ENCODE measurements around the gene DDX17. TPM values are rescaled to one million over a fixed set of nuclear protein-coding genes. Genes with fewer than 3 reads are reported as not detected.

The DDX17 gene
- total and polyA plus RNA-seq, 2 experiments from 2014 or later: 60.4 to 682 TPM

DNA sequence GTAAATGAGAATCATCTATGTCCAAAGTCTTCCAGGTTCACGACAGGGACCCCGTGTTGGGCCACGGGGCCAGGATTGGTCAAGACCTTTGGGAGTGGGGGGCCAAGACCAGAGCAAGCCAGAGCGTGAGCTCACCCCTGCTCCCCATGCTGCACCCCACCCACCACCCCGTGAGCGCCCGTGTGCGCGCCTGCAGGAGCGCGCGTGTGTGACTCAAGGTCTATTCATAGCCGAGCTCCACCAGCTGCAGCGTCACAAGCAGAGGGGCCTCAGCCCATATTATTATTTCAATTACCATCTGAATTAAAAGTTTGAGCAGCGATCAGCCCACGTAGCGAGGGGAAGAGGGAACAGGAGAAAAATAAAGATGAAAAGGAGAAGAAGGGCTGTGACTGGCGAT is 56.3 kb downstream of the DDX17 start:
- no peaks in the 10 kb centered on the region for H3K27me3 ChIP-seq
- TF ChIP-seq, protein P1, sequence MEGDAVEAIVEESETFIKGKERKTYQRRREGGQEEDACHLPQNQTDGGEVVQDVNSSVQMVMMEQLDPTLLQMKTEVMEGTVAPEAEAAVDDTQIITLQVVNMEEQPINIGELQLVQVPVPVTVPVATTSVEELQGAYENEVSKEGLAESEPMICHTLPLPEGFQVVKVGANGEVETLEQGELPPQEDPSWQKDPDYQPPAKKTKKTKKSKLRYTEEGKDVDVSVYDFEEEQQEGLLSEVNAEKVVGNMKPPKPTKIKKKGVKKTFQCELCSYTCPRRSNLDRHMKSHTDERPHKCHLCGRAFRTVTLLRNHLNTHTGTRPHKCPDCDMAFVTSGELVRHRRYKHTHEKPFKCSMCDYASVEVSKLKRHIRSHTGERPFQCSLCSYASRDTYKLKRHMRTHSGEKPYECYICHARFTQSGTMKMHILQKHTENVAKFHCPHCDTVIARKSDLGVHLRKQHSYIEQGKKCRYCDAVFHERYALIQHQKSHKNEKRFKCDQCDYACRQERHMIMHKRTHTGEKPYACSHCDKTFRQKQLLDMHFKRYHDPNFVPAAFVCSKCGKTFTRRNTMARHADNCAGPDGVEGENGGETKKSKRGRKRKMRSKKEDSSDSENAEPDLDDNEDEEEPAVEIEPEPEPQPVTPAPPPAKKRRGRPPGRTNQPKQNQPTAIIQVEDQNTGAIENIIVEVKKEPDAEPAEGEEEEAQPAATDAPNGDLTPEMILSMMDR (IDR thresholded peaks at IDR 0.05; ENCODE audit: low read depth, low read length): no peak

DNA sequence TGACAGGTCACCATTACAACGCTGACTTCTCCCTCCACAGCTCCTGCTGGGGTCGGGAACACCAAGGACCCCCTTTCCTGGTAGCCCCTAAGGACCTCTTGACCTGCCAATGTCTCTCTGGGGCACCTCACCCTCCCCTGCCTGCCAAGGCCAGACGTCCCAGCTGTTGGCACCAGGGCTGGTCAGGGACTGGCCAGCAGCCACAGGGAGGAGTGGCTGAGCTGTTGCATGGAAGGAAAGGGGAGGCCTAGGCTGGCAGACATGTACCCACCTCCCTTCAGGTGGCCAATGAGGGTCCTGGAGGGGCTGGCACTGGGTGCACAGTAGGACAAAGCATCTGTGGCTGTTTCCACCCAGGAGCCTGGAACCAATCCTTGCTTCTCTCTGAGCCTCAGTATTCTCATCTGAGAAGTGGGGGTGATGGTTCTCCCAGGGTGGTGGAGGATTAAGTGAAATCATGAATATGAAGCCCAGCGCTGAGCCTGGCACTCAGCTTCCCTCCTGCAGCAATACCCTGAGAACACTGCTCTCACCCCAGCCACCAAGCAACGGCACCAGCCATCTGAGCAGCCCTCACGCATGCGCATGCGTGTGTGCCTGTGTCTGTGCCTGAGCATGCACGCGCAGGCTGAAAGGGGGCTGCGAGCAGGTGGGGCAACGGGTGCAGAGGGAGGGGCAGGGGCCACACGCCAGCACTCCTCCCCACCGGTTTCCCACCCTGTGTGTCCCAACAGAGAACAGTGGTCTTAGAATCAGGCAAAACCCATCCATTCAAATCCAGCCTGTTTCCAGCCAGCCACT is 57.0 kb downstream of the DDX17 start:
- Histone ChIP-seq H3K9me3 (ENCODE audit: low read depth) (no peaks in the 10 kb centered on the region), H3K36me3 (no peaks in the 10 kb centered on the region), H3K27me3 (no peaks in the 10 kb centered on the region), H3K27ac (no peak overlapping the region), H3K4me1 (ENCODE audit: low read depth) (peaks cover 10% of the 10 kb centered on the region), H3K4me3 (no peak overlapping the region)
- TF ChIP-seq, protein P1 (IDR thresholded peaks at IDR 0.05; ENCODE audit: low read depth, low read length): no peak
- DNase-seq (ENCODE audit: low read depth in 1 of 2, low spot score in 1 of 2): no peak

More for the DNA sequence above, 56.3 kb downstream of the DDX17 start:
- no peak overlapping the region for H3K4me3 ChIP-seq
- H3K36me3 ChIP-seq: no peaks in the 10 kb centered on the region
- DNase-seq (ENCODE audit: low read depth in 1 of 2, low spot score in 1 of 2): no peak
- peaks cover 15% of the 10 kb centered on the region for H3K4me1 ChIP-seq (ENCODE audit: low read depth)
- no peak overlapping the region for H3K27ac ChIP-seq
- H3K9me3 ChIP-seq (ENCODE audit: low read depth): no peaks in the 10 kb centered on the region

DNA sequence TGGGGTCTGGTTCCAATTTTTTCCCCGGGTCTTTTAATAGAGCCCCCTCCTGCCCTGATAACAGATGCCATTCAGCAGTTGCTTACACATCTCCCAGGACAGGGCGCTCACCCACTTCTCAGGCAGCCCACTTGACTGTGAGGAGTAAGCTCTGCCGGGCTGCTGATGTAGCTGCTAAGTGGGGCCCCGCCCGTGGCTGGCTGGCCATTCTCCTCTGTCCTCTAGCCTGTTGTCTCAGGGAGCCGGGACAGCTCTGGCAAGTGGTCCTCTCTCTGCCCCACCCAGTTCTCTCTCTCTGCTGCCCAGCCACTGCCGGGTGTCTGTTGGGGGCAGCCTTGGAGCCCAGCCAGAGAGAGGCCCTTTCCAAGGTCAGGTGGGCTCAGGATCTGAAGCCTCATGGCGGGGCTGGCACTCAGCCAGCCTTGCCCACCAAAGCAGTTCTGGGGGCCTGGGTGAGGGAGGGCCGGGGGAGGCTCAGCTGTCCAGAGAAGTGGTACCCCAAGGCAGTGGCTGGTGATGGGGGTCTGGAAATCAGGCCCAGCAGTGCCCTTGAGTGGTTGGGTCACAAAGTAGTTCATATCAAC is 60.0 kb downstream of the DDX17 start:
- Histone ChIP-seq H3K9me3 (ENCODE audit: low read depth) (no peaks in the 10 kb centered on the region), H3K4me3 (no peak overlapping the region), H3K27me3 (no peaks in the 10 kb centered on the region), H3K27ac (no peak overlapping the region), H3K36me3 (no peaks in the 10 kb centered on the region), H3K4me1 (ENCODE audit: low read depth) (peaks cover 9% of the 10 kb centered on the region)
- TF ChIP-seq, protein P1 (IDR thresholded peaks at IDR 0.05; ENCODE audit: low read depth, low read length): no peak
- DNase-seq (ENCODE audit: low read depth in 1 of 2, low spot score in 1 of 2): no peak

DNA sequence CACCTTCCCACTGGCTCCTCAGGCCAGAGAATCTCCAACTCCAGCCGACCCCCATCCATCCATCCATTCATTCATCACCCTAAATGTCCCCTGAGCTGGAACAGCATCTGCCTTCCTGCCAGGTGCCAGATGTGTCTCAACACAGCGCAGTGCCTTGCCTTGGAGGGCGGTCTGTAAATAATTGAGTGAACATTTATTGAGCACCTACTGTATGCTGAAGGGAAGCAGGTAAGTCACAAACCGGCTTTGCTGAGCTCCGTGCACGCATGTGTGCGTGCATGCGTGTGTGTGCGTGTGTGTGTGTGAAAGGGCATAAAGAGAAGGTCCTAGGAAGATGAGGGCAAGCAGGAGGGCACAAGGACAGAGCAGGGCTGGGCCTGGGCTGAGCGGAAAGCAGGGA is 61.3 kb downstream of the DDX17 start:
- Histone ChIP-seq H3K4me3 (no peak overlapping the region), H3K9me3 (ENCODE audit: low read depth) (no peaks in the 10 kb centered on the region), H3K27me3 (no peaks in the 10 kb centered on the region), H3K4me1 (ENCODE audit: low read depth) (peaks cover 9% of the 10 kb centered on the region), H3K27ac (no peak overlapping the region), H3K36me3 (no peaks in the 10 kb centered on the region)
- DNase-seq (ENCODE audit: low read depth in 1 of 2, low spot score in 1 of 2): no peak
- TF ChIP-seq, protein P1 (IDR thresholded peaks at IDR 0.05; ENCODE audit: low read depth, low read length): no peak

DNA sequence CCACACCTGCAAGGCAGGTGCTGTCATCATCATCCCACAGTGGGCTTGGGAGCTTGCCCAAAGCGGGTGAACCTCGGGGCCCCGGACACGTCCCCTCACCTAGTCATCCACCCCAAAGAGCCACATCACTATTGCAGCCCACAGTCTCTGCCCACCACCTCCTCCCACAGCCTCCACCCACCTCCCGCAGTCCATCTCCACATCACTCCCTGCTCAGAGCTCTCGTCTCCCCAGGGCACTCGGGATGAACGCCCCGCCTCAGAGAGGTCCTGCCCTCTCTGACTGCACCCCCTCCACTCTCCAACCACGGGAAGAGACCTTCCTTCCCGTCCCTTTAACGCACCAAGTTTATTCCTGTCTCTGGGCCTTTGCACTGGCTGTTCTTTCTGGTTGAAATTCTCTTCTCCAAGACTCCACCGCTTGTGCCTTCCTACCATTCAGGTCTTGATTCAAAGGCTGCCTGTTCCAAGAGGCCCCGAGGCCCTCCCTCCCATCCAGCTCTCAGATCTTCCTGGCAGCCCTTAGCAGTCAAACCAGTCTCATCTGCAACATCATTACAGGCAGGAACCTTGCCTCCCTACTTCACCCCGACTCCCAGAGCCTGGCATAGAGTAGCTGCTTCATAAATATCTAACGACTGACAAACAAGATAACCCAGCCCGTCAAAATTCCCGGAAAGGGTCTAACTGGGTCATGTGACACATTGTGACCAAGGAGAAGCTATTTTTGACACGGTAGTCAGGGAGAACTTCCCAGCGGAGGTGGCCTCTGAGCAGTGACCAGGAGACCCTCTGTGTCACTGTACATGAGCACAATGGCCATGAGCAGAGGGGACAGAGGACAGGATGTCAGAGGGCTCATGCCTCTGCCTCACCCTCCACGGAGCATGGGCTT is 62.2 kb downstream of the DDX17 start:
- no peak for DNase-seq (ENCODE audit: low read depth in 1 of 2, low spot score in 1 of 2)
- Histone ChIP-seq H3K27ac (no peak overlapping the region), H3K4me1 (ENCODE audit: low read depth) (peaks cover 9% of the 10 kb centered on the region), H3K4me3 (no peak overlapping the region), H3K27me3 (no peaks in the 10 kb centered on the region), H3K9me3 (ENCODE audit: low read depth) (no peaks in the 10 kb centered on the region), H3K36me3 (no peaks in the 10 kb centered on the region)
- TF ChIP-seq, protein P1 (IDR thresholded peaks at IDR 0.05; ENCODE audit: low read depth, low read length): no peak
